GM21786 (cell line): ENCODE results near the gene FSTL3.
"Not testable (repeated sequence)": the region's sequence is repeated elsewhere in the genome, so short reads cannot be mapped to it uniquely, and the experiment has no call there.

Experiments used
- ATAC-seq: cut with Tn5 transposase; IDR thresholded peaks from one replicate; pipeline ENCODE4 v1.9.1; 2021; ENCODE audit not compliant: unreplicated experiment

Gene FSTL3

GRCh38 chr19:681029-682019 lies 5.1 kb downstream of the FSTL3 start:
- ATAC-seq, result no peak

GRCh38 chr19:682678-683320 lies 6.6 kb downstream of the FSTL3 start:
- ATAC-seq, result no peak

- no peak for ATAC-seq
Measured at GRCh38 chr19:685454-685931, 9.3 kb downstream of the FSTL3 start.

- ATAC-seq, result no peak
Measured at GRCh38 chr19:686589-687297, 10.6 kb downstream of the FSTL3 start.

- ATAC-seq, result no peak
Measured at GRCh38 chr19:687569-688166, 11.5 kb downstream of the FSTL3 start.

GRCh38 chr19:688214-688613 lies 12.0 kb downstream of the FSTL3 start:
- ATAC-seq, result no peak

GRCh38 chr19:688992-689391 lies 12.8 kb downstream of the FSTL3 start:
- no peak for ATAC-seq

GRCh38 chr19:690203-690602 lies 14.0 kb downstream of the FSTL3 start:
- no peak for ATAC-seq

GRCh38 chr19:694481-695351 lies 18.5 kb downstream of the FSTL3 start:
- ATAC-seq, result no peak

- ATAC-seq, result no peak
Measured at GRCh38 chr19:695352-695949, 19.3 kb downstream of the FSTL3 start, which contains the start of gene PRSS57. Gene PRSS57, minus strand, starts transcription at chr19:695452. Its CDS starts 22 bp downstream, at chr19:695430.

- ATAC-seq, result not testable (repeated sequence)
Measured at GRCh38 chr19:698529-698928, 22.3 kb downstream of the FSTL3 start.

GRCh38 chr19:699885-700284 lies 23.7 kb downstream of the FSTL3 start:
- ATAC-seq, result not testable (repeated sequence)

GRCh38 chr19:702847-703246 lies 26.7 kb downstream of the FSTL3 start:
- not testable (repeated sequence) for ATAC-seq

- ATAC-seq, result no peak
Measured at GRCh38 chr19:703329-703650, 27.1 kb downstream of the FSTL3 start.

GRCh38 chr19:703651-704446 lies 27.7 kb downstream of the FSTL3 start:
- ATAC-seq, result no peak

GRCh38 chr19:704447-704741 lies 28.2 kb downstream of the FSTL3 start:
- no peak for ATAC-seq

GRCh38 chr19:708154-709143 lies 32.3 kb downstream of the FSTL3 start, which contains the start of gene PALM:
Gene PALM, plus strand, starts transcription at chr19:708935. Its CDS starts 212 bp downstream, at chr19:709147.
- no peak for ATAC-seq
